HG02884 (cell line): Measurements from ENCODE around the gene FYN.

Experiments
- ATAC-seq: cut with Tn5 transposase; IDR thresholded peaks from one replicate; pipeline ENCODE4 v1.9.1; 2021; ENCODE audit warnings: mild to moderate bottlenecking, moderate library complexity; ENCODE audit not compliant: unreplicated experiment

The FYN gene

DNA sequence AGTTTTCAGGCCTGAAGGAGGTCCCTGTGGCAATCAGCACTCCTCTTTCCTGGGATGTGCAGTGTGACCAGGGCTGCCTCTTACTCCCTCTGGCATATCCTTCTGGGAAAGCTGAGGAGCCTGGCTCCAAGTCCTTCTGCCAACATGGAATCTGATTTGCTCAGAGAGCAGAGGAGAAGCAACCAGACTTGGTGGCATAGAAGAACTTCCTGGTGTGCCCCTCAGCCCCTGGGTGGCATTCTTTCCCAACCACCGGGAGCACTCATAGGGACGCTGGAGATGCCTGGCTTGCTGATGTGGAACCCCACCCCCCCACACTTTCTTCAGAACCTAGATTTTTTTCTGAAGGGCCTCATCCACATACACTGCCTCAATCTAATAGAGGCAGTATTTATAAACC lies 160.0 kb downstream of the FYN start:
- no peak for ATAC-seq

DNA sequence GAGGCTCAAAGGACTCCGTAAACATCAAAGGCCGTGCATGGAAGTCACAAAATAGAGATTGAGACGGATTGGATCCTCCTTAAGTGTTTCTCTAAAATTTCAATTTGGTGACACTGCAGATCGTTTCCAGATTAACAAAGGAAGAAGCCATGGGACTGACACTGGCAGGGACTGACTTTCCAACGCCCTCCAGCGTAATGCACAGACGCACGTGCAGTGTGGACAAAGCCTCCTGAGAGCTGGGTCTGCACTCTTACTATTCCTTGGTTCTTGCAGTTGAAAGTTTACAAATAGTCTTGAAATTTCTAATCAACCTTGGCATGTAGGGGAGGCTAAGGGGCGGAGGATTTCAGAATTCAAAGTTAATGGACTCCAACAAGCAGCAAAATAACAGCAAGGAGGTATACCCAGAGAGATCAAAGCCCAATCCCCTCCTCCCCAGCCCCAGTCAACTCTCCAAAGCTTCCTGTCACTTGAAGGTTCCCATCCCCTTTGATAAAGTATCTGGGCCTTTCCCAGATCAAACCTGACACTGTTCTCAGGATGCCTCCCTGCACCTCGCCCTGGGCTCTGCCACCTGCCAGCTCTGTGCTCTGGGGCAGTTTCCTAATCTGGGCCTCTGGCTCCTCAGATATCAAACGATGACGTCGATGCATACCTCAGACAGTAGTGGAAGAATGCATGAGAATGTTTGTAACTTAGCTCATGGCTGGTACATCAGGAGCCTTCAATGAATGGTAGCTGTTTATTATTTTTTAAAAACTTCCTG lies 161.1 kb downstream of the FYN start:
- ATAC-seq: no peak

DNA sequence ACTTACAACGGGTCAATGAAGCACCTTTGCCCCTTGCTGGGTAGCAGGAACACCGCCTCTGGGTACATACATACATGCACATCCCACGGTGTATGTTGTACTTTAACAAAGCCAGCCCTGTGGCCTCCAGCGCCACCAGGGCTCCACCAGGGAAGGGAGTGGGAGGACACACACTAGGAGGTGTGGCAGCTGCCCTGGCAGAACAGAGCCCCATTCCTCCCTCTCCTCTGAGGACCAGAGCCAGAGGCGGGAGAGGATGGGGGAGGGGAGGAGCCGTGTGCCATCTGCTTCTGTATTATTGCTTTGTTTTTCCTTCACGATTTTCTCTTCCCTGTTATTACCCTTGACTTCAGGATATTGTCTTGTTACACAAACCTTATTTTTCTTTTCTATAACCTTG lies 161.8 kb downstream of the FYN start:
- no peak for ATAC-seq

DNA sequence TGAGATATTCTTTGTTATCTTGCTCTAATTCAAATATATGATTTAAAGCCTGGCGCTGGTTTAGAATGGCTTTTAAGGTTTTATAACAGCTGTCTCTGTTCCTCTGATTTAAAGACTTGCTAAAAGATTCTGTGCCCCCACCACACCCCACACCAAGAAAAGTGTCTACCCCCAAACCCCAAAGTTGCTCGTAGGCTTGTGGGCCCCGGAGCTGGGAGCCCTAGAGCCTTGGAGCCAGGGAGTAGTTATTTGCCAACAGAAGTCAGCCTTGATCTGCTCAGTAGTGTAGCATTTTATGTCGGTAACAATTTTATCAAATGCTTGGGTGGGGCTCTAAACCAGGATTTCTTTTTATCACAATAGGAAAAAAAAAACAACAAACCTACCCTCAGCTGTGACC lies 162.3 kb downstream of the FYN start:
- no peak for ATAC-seq

DNA sequence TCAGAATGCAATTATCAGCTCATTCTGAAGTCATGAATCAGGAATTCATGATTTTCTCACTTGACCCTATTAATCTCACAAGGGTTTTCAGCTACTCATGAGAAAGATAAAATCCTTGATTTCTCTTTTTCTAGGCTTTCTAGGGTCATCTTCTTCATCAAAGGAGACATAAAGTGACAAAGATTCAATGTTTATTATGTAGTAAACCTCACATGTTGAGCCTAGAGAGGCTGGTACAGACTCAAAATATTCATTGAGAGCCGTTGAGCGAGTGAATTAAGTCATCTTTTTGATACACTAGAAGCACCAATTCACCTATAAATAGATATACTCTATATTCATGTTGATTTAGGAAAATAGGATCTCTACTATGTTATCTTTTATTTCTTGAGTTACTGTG lies 162.8 kb downstream of the FYN start:
- no peak for ATAC-seq

DNA sequence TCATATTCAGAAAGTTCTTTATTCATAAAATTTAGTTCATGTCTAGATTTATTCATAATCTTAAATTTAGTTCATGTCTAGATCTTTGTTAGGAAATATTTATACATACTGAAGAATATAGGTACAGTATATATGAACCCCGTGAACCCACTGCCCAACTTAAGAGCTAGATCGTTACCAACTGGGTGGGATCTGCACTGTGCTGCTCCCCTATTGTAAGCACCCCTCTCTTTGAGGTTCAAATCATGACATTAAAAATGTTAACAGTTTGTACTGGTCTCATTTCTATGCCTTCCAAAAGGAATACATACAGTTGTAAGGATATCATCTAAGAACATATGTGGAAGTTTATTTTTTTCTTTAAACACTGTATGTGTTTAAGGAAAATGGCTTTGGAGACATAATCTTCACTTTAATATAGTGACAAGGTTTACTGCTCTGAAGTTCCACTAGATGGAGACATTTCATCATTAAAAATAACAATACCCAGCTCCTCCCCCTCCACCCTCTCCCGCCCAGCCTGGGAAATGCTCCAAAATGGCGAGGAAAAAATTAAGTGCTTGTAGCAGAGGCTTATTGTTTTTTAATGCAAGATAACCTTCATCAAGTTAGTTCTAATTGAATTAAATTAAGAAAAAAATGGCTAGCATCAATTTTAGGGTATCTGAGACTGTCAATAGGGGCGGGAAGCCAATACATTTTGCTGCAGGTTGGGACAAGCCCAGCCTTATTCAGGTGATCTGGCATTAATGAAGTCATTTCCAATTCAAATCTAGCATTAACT lies 163.4 kb downstream of the FYN start:
- ATAC-seq: peak; percentile 88

DNA sequence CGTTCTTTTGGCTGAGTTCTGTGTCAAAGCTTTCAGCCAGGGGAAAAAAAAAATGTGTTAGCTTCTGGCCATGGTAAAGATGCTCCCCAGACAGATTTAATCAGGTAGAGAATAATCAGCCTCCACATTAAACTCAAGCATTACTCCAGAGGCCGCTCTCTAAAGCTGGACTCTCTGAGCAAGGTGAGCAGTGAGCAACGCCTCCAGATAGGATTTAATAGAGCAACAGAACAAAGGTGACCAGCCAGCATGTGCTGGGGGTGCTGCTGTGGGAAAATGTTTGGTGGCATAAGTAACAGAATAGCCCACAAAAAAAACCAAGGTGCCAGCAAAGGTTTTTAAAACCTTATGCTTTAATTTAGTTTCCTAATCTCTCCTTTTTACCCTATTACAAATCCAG lies 164.1 kb downstream of the FYN start:
- no peak for ATAC-seq

DNA sequence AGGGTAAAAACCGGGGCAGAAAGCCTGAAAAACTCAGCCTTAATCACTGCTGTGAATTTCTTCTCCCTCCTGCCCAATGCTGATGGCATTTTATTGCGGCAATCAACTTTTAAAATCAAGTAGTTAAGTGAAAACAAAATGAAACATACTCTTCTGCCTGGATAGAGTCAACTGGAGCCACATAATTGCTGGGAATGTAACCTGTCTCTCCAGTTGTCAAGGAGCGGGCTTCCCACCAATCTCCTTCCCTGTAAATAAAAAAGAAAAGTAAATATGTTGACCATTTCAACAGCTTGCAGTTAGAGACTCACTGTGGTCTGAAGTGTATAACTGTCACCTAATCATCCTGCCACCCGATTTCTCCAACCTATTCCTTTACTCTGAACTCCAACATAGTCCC lies 165.5 kb downstream of the FYN start:
- ATAC-seq: no peak

DNA sequence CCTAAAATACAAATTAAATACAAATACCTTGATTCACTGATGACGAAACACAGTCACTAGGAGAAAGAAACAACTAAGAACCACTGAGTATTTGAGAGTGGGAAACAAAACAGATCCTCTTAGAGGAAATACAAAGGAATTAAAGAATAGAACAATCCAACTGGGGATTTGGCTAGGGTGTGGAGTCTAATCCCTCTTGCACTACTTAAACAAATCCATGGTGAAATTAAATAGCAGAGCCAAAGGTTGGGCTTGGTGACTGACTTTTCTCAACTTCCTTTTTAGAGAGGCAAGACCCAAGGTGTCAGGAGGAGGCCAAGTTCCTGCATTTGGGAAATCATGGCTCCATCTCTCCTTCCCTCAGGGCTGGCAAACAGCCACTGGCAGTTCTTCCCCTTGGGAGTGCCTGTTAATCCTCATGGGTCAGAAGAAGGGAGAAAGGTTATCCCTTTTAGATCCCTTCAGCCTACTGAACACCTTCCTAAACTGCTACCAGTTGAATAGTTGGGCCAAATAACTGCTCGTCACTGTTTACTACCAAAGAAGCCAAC lies 166.3 kb downstream of the FYN start:
- no peak for ATAC-seq

DNA sequence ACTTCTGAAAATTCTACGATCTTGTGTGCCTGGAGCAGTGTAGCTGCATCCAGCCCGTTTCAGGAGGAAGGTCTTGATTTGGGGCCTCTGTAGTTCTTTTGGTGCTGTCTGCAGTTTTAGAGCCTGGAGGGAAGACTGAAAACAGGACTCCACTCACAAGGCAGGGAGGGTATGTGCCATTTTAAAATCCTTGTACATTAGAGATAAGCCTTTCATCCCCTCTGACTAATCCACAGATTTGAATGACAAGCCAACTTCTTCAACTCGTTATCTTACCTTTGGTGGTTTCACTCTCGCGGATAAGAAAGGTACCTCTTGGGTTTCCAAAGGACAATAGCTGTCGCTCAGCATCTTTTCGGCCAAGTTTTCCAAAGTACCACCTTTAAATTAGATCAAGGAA lies 169.5 kb downstream of the FYN start:
- no peak for ATAC-seq

DNA sequence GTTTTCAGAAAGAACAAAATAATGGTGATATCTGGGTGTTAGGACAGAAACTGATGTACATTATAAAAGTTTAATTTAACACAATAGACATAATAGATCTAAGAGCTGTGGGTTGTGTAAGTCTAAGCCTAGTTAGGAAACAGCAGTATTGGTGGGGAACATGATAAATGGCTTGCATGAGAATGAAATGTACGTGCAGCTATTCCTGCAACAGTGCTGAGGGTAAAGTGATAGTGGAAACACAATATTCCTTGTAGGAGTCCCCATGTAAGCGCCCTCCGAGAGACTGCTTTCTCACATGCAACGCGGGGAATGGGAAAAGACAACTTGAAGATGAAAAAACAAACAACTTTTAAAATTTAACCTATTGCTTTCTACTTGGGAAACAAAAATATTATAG lies 171.0 kb downstream of the FYN start:
- ATAC-seq: no peak

DNA sequence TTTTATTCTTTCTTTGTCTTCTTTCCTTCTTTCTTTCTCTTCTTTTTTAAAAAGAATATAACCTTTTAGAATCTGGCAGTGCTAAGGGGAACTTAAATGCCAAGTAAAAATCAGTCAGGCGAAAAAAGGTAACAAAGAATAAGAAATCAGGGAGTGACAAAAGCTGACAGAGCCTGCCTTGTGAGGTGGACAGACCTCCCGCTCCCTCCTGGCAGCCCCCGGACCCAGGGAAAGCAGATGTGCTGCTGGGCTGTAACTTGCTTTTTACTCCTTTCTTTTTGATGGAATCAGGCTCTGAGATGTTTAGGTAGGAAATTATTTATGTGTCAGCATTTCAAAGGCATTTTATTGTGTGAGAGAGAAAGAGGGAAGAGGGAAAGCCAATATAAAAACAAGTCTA lies 172.1 kb downstream of the FYN start:
- ATAC-seq: no peak

DNA sequence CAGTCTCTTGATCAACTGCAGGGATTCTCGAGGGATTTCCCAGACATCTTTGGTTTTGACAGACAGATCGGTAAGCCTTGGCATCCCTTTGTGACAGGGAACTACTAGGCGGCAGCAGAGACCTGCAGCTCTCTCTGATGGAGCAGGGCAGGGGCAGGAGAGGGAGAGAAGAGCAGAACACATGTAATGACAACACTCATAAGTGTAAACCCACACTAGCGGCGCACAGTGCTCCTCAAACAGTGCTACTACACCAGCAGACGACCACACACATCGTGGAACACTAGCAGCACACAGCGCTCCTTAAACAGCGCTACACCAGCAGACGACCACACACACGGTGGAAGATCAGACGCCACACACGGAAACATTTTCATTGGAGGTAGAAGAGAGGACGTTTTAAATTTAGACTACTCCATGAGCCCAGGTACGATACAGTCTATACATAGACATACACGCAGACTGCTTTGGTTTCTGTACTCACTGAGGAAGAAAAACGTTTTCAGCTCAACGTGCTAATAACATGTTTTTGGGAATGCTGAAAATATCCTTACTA lies 173.0 kb downstream of the FYN start:
- ATAC-seq: no peak

DNA sequence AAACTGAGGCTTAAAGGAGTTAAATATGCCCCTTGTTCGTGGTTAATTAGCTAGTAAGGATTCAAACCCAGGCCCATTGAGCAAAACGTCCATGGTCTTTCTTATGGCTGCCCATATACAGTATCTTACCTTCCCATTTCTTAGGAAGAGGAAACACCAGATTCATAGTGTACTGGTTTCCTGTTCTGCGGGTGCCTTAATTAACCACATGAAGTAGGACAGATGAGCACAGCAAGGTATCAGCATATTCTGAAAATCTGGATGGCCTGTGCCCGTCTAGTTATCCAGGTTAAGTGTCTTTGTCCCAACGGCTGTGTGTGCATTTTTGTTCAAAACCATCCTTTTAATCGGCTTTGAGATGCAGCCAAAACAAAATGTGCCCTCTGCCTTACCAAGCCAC lies 174.1 kb downstream of the FYN start:
- ATAC-seq: no peak

DNA sequence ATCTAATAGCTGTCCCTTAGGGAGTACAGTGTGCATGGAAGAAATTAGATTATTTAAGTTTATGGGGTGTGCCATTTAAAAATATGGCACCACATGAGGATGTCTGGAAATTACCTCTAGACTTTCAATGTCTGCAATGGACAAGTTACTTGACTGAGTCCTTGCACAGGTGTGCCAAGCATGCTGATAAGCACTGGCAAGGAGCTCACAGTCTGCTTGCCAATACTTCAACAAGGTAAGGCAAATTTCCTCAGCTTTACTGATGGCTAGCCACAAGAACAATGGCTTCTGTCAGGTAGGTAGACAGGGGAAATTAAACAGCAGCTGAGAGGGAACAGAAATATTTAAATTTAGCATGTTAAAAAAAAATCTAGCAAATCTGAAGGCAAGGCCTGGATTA lies 176.4 kb downstream of the FYN start:
- ATAC-seq: no peak

DNA sequence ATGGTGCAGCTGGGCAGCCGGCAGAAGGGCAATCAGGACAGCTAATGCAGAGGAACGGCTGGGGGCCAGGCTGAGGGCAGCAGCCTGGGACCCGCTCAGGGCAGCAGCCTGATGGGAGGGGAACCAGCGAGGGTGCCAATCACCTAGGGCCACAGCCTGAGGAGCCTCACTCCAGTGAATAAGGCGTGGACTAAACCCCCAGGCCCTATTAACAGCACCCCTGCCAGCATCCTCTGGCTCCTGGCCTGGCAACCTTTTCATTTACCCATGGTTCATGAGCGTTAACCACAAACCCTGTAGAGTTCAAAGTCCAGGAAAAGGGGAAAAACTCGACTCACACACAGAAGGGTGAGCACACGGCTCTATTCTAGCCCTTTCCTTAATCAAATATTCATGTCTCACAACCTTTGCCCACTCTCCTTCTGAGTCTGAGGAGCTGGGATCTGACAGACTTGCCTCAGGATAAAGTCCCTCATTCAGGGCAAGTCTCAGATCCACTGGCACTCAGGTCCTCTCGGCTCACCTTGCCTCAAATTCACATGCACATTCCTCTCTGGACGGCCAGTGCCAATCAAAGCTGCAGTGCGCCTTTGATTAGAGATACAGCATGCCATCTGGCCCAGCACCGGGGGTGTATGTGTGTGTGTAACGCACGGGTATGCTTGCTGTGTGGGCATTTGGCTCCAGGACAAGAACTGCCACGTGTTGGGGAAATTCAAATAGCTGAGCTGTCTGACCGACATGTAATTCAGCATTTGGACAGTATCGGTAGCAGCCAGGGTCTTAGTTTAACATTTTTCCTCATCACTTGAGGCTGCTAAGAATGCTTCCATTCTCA lies 180.7 kb downstream of the FYN start:
- ATAC-seq: no peak

DNA sequence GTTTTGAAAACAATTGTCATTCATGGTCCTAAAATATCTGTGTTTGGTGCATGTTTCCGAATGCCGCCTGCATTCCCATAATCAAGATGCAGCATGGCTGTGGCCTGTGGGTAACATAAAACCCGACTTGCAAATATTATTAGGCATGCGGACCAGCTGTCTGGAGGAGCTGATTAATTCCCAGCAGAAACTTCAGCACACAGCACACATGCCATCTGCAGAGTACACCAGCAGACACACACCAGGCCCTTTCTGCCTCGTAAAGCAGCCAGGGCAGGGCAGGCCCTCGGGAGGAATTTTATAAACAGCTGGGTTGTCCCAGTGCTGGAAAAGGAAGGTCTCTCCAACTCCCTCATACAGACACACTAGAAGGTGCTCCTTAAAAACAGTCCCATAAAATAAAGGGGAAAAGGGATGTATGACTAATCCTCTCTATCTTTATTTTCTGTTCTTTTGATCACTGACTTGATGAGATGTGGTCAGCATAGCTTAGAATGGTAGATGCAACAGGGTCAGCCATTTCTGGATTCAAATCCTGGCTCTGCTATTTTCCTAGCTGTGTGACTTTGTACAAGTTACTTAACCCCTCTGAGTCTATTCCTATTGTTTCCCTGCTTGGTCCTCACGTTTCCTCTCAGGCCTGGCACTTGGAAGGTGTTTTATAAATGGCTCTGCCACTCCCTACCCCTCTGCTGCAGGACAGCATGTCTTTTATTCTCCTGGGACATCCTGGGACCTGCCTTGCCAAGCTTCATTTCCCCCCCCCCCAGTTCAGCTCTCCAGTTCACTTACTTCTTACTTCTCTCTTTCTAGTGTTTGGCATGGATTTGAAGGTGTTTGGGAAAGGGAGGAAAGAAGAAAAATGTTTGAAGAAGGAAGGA lies 181.7 kb downstream of the FYN start:
- ATAC-seq: no peak

DNA sequence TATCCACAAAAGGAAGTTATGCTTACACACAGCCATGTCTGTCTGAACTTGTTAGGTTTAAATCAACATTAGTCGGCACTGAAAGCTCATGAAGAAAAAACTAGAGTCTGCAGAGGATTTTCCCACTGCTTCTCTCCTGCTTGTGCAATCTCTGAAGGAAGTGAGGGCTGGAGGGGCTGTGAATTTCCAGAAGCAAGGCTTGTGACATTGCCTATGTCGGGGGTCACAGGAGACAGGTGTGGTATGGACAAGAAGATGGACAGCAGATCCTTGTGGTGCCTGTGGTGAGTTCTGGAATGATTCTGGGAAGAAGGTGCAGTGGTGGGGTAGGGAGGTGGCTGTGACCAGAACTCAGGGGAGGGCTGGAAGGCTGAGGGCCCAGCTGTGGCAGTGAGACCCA lies 183.3 kb downstream of the FYN start:
- ATAC-seq: no peak

DNA sequence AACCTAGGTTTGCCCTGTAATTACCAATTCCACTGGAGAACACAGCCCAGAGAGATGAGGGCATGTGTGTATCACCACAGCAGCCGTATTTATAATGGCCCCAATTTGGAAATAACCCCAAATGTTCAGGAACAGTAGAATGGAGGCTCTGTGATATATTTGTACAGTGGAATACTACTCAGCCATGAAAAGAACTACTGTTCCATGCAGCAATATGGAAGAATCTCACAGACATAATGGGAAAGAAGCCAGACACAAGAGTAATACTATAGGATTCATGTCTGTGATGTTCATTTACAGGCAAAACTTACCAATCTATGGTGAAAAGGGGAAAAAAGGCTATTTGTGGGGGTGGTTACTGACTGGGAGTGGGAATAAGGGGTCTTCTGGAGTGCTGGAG lies 183.8 kb downstream of the FYN start:
- no peak for ATAC-seq

DNA sequence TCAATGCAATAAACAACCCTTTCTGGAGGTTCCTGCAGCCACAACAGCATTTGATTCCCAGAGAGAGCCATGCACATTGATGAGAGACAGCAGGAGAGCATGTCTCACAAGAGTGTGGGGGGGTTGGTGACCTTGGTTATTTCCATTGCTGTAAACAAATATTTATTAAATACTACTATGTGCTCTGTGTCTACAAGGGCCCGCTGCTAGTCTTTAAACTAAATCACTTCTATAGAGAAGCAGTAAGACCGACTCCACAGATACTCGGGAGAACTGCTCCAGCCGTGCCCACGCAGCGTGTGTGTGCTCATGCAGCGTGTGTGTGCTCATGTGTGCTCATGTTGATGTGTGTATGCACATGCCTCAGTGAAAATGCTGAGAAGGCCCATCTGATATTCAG lies 184.9 kb downstream of the FYN start:
- ATAC-seq: no peak
